Endometrium (tissue), 2 donors: ENCODE measurements around the gene UGT1A4.

ENCODE experiments used
- FAIRE-seq: peaks from 2 replicates; lab custom pipeline; 2012; peaks lifted over from hg19 to GRCh38; lab: Jason Lieb, UNC
- donor health status: control.
- donor health status: control.

Gene UGT1A4

DNA sequence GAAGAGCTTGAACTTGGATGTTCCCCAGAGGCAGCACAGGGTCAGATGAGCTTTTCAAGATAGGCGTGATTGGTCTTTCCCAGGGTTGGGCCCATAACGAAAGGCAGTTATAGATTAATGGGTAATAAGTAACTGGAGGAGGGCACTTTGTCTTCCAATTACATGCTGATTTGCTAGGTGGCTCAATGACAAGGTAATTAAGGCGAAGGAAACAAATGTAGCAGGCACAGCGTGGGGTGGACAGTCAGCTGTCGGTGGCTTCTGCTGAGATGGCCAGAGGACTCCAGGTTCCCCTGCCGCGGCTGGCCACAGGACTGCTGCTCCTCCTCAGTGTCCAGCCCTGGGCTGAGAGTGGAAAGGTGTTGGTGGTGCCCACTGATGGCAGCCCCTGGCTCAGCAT is at the start of gene UGT1A4:
Gene UGT1A4, plus strand, starts transcription at position 185 of the 400 bp plus-strand sequence. Its CDS starts 85 bp downstream, at position 270.
- FAIRE-seq, result no peak

DNA sequence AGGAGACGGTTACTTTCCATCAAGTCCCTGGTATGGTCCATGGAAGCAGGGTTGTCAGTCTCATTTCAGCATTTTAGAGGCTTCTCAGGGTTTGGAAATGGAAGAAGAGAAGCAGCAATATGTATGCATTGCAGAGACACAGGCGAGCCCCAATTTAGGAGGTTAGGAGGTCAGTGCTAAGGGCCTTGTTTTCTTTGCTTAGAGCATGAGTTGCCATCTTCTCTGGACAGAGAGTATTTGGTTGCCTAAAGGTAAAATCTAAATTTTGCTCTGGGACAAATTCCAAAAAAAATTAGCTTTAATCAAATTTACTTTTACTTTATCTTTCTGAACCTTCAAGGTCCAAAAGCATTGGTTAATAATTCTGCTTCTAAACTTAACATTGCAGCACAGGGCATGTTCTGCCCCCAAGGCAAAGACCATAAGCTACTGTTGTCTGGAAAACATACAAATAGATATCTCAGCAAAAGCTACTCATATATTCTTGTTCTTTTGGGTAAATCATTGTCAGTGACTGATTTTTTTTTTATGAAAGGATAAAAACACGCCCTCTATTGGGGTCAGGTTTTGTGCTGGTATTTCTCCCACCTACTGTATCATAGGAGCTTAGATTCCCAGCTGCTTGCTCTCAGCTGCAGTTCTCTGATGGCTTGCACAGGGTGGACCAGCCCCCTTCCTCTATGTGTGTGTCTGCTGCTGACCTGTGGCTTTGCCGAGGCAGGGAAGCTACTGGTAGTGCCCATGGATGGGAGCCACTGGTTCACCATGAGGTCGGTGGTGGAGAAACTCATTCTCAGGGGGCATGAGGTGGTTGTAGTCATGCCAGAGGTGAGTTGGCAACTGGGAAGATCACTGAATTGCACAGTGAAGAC is 47.0 kb upstream of the UGT1A4 start, which contains the start of gene UGT1A9:
Gene UGT1A9, plus strand, starts transcription at position 609 of the 872 bp plus-strand sequence. Its CDS starts 37 bp downstream, at position 646.
- no peak for FAIRE-seq

- no peak for FAIRE-seq
Observed at GRCh38 chr2:233672886-233673285, 45.6 kb upstream of the UGT1A4 start.

GRCh38 chr2:233673896-233674295 is 44.6 kb upstream of the UGT1A4 start:
- FAIRE-seq, result no peak

DNA sequence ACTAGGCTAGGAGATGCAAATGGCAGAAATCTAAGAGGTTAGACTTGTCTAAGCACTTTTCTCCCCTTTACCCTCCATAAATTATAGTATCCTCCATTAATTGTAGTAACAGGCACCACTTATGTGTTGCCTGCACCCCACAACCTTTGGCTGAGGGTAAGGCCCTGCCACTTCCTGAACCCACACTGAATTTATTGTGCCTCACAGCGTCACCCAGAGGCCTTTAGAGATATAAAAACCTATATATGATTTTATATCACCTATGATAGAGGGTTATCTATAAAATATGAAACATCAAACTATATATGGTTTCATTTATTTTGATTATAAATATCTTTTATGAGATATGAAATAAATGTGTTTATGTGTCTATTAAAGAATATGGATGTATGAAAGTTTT is 44.2 kb upstream of the UGT1A4 start:
- no peak for FAIRE-seq

DNA sequence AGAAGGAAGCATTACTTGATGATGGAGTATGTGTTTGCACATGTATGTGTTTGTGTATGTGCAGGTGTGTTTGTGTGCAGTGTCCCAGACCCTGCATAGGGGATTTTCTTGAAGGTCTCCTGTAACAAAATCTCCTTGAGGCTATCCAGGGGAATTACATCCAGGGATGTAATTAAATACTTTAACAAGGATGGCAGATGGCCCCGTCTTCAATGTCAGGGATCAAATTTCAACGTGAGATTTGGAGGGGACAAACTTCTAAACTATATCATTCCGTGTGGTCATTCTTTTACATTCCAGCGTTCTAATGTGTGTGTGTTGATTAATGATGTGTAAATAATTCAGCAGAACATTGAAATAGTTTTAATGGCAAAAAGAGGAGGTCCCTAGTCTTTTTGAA is 43.5 kb upstream of the UGT1A4 start:
- FAIRE-seq, result no peak

DNA sequence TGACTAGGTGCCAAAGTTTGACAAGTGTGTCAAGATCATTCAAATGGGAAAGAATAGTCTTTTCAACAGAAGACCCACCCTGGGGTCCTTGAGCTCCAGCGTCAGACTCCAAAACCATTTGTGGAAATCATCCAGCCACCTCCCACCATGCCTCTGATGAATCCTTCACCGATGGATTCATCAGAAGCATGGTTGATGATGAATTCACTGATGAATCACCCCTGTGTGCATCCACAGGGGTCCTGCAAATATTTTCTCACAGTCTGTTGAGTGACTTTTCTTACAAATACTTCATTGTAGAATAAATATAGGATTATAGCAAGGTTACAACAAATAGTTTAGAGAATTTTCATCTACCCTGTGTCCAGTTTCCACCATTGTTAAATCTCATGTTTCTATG is 42.5 kb upstream of the UGT1A4 start:
- no peak for FAIRE-seq

GRCh38 chr2:233679196-233679595 is 39.3 kb upstream of the UGT1A4 start:
- FAIRE-seq, result no peak

DNA sequence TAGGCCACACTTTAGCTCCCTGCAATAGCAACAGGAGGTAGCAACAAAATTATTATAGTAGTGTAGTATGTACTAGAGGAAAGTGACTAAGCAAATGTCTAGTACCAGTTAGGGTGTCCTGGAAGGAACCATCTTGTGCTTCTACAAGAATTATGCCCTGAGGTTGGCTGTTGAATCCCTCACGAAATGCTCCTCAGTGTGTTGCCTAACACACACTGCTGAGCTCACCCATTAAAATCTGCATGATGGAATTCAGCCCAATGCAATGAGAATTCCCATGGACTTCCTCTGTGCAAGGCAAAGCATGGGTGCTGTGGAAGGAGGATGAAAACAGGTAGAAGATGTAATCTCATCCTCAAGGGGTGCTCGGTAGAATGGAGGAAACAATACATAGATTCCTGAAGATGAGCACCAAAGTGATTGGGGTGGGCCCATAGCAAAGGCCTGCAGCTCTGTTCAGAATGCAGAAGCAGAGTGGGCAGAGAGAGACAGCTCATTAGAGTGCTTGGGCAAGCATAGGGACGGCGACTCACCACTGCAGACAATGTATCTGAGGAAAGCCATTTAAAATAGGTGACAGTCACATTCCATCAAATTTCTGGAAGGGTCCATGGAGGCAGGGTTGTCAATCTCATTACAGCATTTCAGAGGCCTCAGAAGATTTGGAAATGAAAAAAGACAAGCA is 38.0 kb upstream of the UGT1A4 start:
- FAIRE-seq, result no peak

GRCh38 chr2:233681521-233682099 is 36.9 kb upstream of the UGT1A4 start, which contains the start of gene UGT1A7:
Gene UGT1A7, plus strand, starts transcription at chr2:233681901. Its CDS starts 37 bp downstream, at chr2:233681938.
- FAIRE-seq, result no peak

- FAIRE-seq, result no peak
Observed at GRCh38 chr2:233684640-233685039, 33.9 kb upstream of the UGT1A4 start.

DNA sequence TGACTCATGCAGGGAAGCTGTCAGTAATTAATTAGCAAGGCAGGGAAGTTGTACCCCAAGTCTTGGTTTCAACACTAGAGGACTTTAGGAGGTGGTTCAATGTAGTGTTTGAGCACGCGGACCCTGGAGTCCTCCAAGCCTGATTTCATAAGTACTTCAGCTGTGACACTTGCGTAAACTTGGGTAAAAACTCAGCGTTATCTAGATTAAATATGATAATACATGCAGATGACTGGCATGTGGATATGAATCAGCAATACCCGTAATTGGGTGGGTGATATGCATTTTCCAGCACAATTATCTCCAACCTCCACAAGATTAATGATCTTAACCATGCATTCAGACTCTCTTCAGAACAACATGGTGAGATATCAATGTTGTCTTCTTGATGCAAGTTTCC is 31.6 kb upstream of the UGT1A4 start:
- FAIRE-seq, result no peak

GRCh38 chr2:233688341-233688740 is 30.2 kb upstream of the UGT1A4 start:
- FAIRE-seq, result no peak

GRCh38 chr2:233689031-233689430 is 29.5 kb upstream of the UGT1A4 start:
- no peak for FAIRE-seq

DNA sequence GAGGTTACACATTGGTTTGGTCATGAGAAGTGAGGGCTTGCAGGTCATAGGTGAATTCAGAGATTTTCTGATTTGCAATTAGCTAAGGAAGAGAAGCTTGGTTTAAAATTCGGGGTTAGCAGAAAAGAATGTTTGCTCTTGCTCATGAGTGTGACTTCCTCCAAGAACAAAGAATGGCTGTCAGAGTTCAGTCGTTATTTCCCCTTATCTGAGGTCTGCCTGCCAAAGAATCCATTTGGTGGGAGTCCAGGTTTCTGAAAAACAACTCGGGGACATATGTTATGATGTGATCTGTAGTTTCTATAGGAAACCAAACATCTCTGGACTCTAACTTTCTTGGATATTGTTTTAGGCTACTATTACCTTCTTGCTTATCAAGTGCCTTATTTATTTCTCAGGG is 29.0 kb upstream of the UGT1A4 start:
- no peak for FAIRE-seq

- FAIRE-seq, result no peak
Observed at GRCh38 chr2:233690444-233690843, 28.1 kb upstream of the UGT1A4 start.

DNA sequence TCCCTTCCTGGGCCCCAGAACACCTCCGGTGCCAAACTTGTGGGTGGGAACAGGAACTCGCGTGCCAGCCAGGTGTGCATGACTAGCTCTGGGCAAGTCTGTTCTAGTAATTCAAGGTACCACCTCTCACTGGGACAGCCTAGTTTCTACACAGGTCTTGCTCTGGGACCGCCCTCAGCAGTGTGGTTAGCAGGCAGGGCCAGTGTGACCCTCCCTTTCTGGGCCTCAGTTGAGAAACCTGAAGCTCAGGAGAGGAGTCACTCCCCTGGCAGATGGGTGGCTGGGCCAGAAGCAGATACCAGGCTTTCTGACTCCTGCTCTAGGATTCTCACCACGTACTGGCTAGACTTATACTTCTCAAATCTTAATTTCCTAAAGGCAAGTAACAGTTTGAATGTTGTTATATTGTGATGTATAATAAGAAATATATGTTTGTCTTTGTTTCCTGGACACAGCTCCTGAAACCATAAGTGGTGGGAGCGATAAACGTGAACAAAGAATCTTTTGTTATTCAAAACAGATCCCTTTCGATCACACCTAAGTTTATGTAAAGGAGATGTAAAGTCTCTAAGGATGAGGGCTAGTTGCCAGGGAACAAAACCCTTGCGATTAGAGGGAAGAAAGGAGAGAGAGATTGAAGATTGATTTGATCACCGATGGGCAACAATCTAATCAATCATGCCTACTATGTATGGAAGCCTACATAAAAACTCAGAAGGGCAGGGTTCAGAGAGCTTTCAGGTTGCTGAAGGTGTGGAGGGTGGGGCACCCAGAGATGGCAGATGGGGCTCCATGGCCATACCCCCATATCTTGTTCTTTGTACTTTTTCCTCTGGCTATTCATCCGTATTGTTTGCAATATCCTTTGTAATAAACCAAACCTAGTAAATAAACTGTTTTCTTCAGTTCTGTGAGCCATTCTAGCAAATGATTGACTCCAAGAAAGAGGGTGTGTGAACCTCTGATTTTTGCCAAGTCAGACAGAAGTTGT is 26.8 kb upstream of the UGT1A4 start:
- FAIRE-seq, result no peak

GRCh38 chr2:233692648-233693047 is 25.9 kb upstream of the UGT1A4 start, which contains the start of gene UGT1A6:
Gene UGT1A6, plus strand, starts transcription at chr2:233692890. Its CDS starts 115 bp downstream, at chr2:233693005.
- FAIRE-seq, result no peak

- FAIRE-seq, result no peak
Observed at GRCh38 chr2:233693963-233694362, 24.6 kb upstream of the UGT1A4 start.

DNA sequence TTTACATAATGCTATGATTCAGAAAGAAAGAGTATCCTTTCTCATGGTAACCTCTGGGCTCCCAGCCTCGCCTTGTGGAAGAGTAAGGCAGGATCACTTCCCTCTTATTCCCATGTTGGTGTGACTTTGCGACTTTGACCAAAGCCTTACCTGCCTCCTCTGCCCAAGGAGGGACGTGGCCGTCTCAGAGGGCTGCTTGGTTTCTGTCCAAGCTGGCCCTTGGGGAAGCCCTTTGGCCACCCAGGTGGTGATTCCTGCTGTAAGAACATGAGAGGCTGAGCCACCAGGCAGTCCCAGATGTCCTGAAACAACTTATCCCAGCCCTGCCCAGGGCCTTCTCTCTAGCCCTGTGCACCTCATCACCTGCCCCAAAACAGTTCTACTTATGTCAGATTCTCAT is 19.8 kb upstream of the UGT1A4 start:
- FAIRE-seq, result no peak

DNA sequence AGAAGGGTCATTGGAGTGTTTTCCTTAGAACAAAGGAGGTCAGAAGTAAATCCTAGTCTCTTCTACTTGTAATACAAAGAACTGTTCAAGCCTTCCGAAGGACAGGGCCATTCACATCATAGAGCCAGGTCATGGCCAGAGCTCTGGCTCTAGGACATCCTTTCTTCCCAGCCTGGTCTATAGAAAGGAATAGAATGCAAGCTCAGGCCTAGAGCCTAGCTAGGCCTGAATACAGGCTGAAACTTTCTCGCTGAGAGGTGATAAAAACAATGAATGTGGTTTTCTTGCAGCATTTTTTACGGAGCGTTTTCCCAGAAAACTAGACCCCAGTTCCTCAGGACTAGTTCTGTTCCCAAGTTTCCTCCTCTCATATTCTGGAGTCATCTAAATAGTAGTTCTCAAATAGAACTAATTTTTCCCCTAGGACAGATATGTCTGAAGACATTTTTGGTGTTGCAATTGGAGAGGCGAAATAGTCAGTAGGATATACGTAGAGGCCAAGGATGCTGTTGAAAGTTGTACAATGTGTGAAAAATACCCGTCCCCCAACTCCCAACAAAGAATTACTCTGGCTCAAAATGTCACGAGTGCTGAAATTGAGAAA is 19.0 kb upstream of the UGT1A4 start:
- no peak for FAIRE-seq
